HEK293T (cell line): ENCODE measurements around the gene DDI2.

Experiments
- ARNT ChIP-seq: fragments of 450-650 bp; IDR thresholded peaks from 2 replicates; pipeline ENCODE4 v1.6.1; 2017; ENCODE audit warnings: mild to moderate bottlenecking
- BHLHE40 ChIP-seq: fragments of 450-650 bp; IDR thresholded peaks from 2 replicates; pipeline ENCODE4 v1.6.1; 2016; ENCODE audit warnings: mild to moderate bottlenecking, moderate library complexity, borderline replicate concordance
- CTBP1 ChIP-seq: fragments of 450-650 bp; IDR thresholded peaks from 2 replicates; pipeline ENCODE4 v1.6.1; 2016; ENCODE audit warnings: borderline replicate concordance
- FOXA1 ChIP-seq: fragments of 450-650 bp; IDR thresholded peaks from 2 replicates; pipeline ENCODE4 v1.6.1; 2016; ENCODE audit warnings: mild to moderate bottlenecking
- FOXK2 ChIP-seq: fragments of 450-650 bp; IDR thresholded peaks from 2 replicates; pipeline ENCODE4 v1.6.1; 2016; ENCODE audit warnings: mild to moderate bottlenecking
- L3MBTL2 ChIP-seq: fragments of 450-650 bp; conservative IDR thresholded peaks from 2 replicates; pipeline ENCODE4 v1.6.1; 2016; ENCODE audit warnings: mild to moderate bottlenecking
- NFRKB ChIP-seq: fragments of 450-650 bp; IDR thresholded peaks from 2 replicates; pipeline ENCODE4 v1.6.1; 2016; ENCODE audit warnings: mild to moderate bottlenecking, moderate library complexity
- SP1 ChIP-seq: fragments of 450-650 bp; IDR thresholded peaks from 2 replicates; pipeline ENCODE4 v1.6.1; 2017
- TARDBP ChIP-seq: fragments of 450-650 bp; IDR thresholded peaks from 2 replicates; pipeline ENCODE4 v1.6.1; 2016
- TF ChIP-seq, protein P1 (sequence below): fragments of 450-650 bp; IDR thresholded peaks from 2 replicates; pipeline ENCODE4 v1.6.1; 2016

DNA sequence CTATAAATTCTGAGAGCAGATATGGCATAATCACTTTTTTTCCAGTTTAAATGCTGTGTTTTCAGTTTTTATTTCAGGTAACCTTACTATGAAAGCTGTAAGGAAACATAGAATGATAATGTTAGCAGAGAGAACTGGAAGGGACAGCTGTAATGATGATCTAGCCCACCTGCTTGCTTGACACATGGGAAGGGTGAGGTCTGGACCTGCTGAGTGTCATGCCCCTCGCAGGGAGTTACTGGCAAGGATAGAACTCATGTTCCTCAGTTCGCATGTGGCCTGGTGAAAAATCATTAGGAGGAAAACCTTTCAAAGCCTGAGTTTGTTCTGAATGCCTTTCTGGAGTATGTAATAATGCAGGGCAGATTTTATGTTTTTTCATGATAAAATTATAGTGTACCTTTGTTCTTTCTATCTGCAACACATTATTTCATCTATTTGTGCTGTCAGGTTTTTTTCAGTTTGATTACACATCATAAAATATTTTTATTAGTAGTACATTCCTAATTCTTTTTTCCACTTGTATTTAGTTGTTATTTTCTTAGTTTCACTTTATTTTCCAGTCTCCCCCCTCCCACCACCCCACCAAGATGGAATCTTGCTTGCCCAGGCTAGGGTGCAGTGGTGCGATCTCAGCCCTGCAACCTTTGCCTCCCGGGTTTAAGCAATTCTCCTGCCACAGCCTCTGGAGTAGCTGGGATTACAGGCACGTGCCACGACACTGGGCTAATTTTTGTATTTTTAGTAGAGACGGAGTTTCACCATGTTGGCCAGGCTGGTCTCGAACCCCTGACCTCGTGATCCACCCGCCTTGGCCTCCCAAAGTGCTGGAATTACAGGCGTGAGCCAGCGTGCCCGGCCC lies 8.0 kb downstream of the DDI2 start:
- TF ChIP-seq SP1, result no peak
- TF ChIP-seq ARNT, result no peak
- TF ChIP-seq BHLHE40, result no peak
- TF ChIP-seq, protein P1, sequence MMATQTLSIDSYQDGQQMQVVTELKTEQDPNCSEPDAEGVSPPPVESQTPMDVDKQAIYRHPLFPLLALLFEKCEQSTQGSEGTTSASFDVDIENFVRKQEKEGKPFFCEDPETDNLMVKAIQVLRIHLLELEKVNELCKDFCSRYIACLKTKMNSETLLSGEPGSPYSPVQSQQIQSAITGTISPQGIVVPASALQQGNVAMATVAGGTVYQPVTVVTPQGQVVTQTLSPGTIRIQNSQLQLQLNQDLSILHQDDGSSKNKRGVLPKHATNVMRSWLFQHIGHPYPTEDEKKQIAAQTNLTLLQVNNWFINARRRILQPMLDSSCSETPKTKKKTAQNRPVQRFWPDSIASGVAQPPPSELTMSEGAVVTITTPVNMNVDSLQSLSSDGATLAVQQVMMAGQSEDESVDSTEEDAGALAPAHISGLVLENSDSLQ, result no peak
- no peak for TF ChIP-seq L3MBTL2
- no peak for TF ChIP-seq FOXK2
- no peak for TF ChIP-seq CTBP1
- no peak for TF ChIP-seq FOXA1
- TF ChIP-seq NFRKB, result no peak
- TF ChIP-seq TARDBP, result no peak
